ENCODE data around the gene NFIA. TPM values are rescaled to one million over a fixed set of nuclear protein-coding genes. Genes with fewer than 3 reads are reported as not detected.
A peak's percentile ranks its signal among the peaks of the same experiment; 100 is the strongest.

The NFIA gene
- 19.7 TPM for total RNA-seq

GRCh38 chr1:61082311-61083012 is at the start of gene NFIA:
TSS of gene NFIA (plus strand) at chr1:61082561.
- DNase-seq (ENCODE audit: low read depth in 2 of 3, low spot score in 2 of 3), result peak in 2 of 3 donors; percentile 42 to 48

- DNase-seq (ENCODE audit: low read depth in 2 of 3, low spot score in 2 of 3), result no peak
Observed at GRCh38 chr1:61035880-61036279, 46.5 kb upstream of the NFIA start.

GRCh38 chr1:61042466-61043009 is 39.8 kb upstream of the NFIA start:
- peak in 1 of 3 donors; percentile 34 for DNase-seq (ENCODE audit: low read depth in 2 of 3, low spot score in 2 of 3)

- peak; percentile 53 to 88 (median 88) for DNase-seq (ENCODE audit: low read depth in 2 of 3, low spot score in 2 of 3)
Observed at GRCh38 chr1:61043010-61043820, 39.1 kb upstream of the NFIA start.

GRCh38 chr1:61046434-61046833 is 35.9 kb upstream of the NFIA start:
- DNase-seq (ENCODE audit: low read depth in 2 of 3, low spot score in 2 of 3), result no peak

- no peak for DNase-seq (ENCODE audit: low read depth in 2 of 3, low spot score in 2 of 3)
Observed at GRCh38 chr1:61047061-61047460, 35.3 kb upstream of the NFIA start.

- DNase-seq (ENCODE audit: low read depth in 2 of 3, low spot score in 2 of 3), result peak; percentile 81 to 98 (median 95)
Observed at GRCh38 chr1:61049850-61050540, 32.4 kb upstream of the NFIA start.

- DNase-seq (ENCODE audit: low read depth in 2 of 3, low spot score in 2 of 3), result peak in 2 of 3 donors; percentile 20 to 34
Observed at GRCh38 chr1:61050541-61051442, 31.6 kb upstream of the NFIA start.

- DNase-seq (ENCODE audit: low read depth in 2 of 3, low spot score in 2 of 3), result no peak
Observed at GRCh38 chr1:61051443-61051718, 31.0 kb upstream of the NFIA start.

- DNase-seq (ENCODE audit: low read depth in 2 of 3, low spot score in 2 of 3), result no peak
Observed at GRCh38 chr1:61051719-61052394, 30.5 kb upstream of the NFIA start.

GRCh38 chr1:61052395-61053225 is 29.8 kb upstream of the NFIA start:
- DNase-seq (ENCODE audit: low read depth in 2 of 3, low spot score in 2 of 3), result peak in 2 of 3 donors; percentile 34 to 50

GRCh38 chr1:61053226-61053711 is 29.1 kb upstream of the NFIA start:
- peak in 1 of 3 donors; percentile 26 for DNase-seq (ENCODE audit: low read depth in 2 of 3, low spot score in 2 of 3)

GRCh38 chr1:61053712-61054600 is 28.4 kb upstream of the NFIA start:
- peak in 2 of 3 donors; percentile 39 to 56 for DNase-seq (ENCODE audit: low read depth in 2 of 3, low spot score in 2 of 3)

GRCh38 chr1:61054601-61054993 is 27.8 kb upstream of the NFIA start:
- DNase-seq (ENCODE audit: low read depth in 2 of 3, low spot score in 2 of 3), result no peak

GRCh38 chr1:61055110-61055614 is 27.2 kb upstream of the NFIA start:
- DNase-seq (ENCODE audit: low read depth in 2 of 3, low spot score in 2 of 3), result no peak

GRCh38 chr1:61056196-61056572 is 26.2 kb upstream of the NFIA start:
- DNase-seq (ENCODE audit: low read depth in 2 of 3, low spot score in 2 of 3), result no peak
